Cardiac muscle cell (in vitro differentiated cells and primary cell): ENCODE results near the gene ATP6V1B1. TPM values are rescaled to one million over a fixed set of nuclear protein-coding genes. Genes with fewer than 3 reads are reported as not detected.

Experiments used
- DNase-seq, 2 donors: peaks; one replicate each; pipeline versions ENCODE4 v3.0.0 to v3.0.0-alpha.2; 2010 to 2017; ENCODE audit warnings: low read depth in 1 of 2, low spot score in 1 of 2
- H3K27ac ChIP-seq: fragments of 200-600 bp; sonication (generic); 2 replicates; pipeline ENCODE4 v1.5.1; 2016
- H3K27me3 ChIP-seq: fragments of 200-600 bp; sonication (generic); 2 replicates; pipeline ENCODE4 v1.6.0; 2016; ENCODE audit warnings: control low read depth
- H3K36me3 ChIP-seq: fragments of 200-600 bp; sonication (generic); 2 replicates; pipeline ENCODE4 v1.5.1; 2016; ENCODE audit warnings: control low read depth
- H3K4me1 ChIP-seq: fragments of 200-600 bp; sonication (generic); 2 replicates; pipeline ENCODE4 v1.8.1; 2017; ENCODE audit warnings: low read depth, mild to moderate bottlenecking, mixed run types
- H3K4me3 ChIP-seq: fragments of 200-600 bp; sonication (generic); 2 replicates; pipeline ENCODE4 v1.5.1; 2016; ENCODE audit warnings: mild to moderate bottlenecking
- H3K9me3 ChIP-seq: fragments of 200-600 bp; sonication (generic); 2 replicates; pipeline ENCODE4 v1.5.1; 2017; ENCODE audit warnings: low read depth, mild to moderate bottlenecking, control low read depth
- CTCF ChIP-seq: IDR thresholded peaks from 2 replicates; pipeline ENCODE4 v1.5.1; 2012; ENCODE audit warnings: low read depth, mild to moderate bottlenecking, low read length
- polyA plus RNA-seq: library from polyadenylated mRNA; unstranded; fragments of >200 nt; fragmentation: Nextera tagmentation; extraction: Ambion mirVana; gene quantifications from 2 replicates; pipeline ENCODE4 v1.2.1, GENCODE V29; 2016
- total RNA-seq: library from RNA; depleted of rRNA; stranded (reverse); fragments of >200 nt; gene quantifications from 2 replicates; pipeline ENCODE4 v1.2.3, GENCODE V29; 2016

ATP6V1B1 gene
- total and polyA plus RNA-seq, 2 experiments from 2014 or later = 3.0 TPM; not detected in 1

- no peak overlapping the region for H3K4me3 ChIP-seq
- no peak overlapping the region for H3K27ac ChIP-seq
- no peaks in the 10 kb centered on the region for H3K4me1 ChIP-seq
- no peak for DNase-seq
- TF ChIP-seq CTCF = no peak
- H3K36me3 ChIP-seq = no peaks in the 10 kb centered on the region
- H3K27me3 ChIP-seq = peaks cover 88% of the 10 kb centered on the region
- H3K9me3 ChIP-seq = no peaks in the 10 kb centered on the region
Observed at GRCh38 chr2:70965506-70965905, 29.8 kb downstream of the ATP6V1B1 start.

- no peak overlapping the region for H3K4me3 ChIP-seq
- no peaks in the 10 kb centered on the region for H3K4me1 ChIP-seq
- H3K36me3 ChIP-seq = no peaks in the 10 kb centered on the region
- H3K9me3 ChIP-seq = no peaks in the 10 kb centered on the region
- no peak for TF ChIP-seq CTCF
- no peak for DNase-seq
- H3K27ac ChIP-seq = no peak overlapping the region
- peaks cover 92% of the 10 kb centered on the region for H3K27me3 ChIP-seq
Observed at GRCh38 chr2:70966681-70967080, 31.0 kb downstream of the ATP6V1B1 start.

- Histone ChIP-seq H3K4me3 (no peak overlapping the region), H3K36me3 (no peaks in the 10 kb centered on the region), H3K27ac (no peak overlapping the region), H3K4me1 (no peaks in the 10 kb centered on the region), H3K9me3 (no peaks in the 10 kb centered on the region), H3K27me3 (peaks cover 92% of the 10 kb centered on the region)
- no peak for DNase-seq
- no peak for TF ChIP-seq CTCF
Observed at GRCh38 chr2:70967189-70967588, 31.5 kb downstream of the ATP6V1B1 start.

- Histone ChIP-seq H3K9me3 (no peaks in the 10 kb centered on the region), H3K27me3 (peaks cover 37% of the 10 kb centered on the region)
Observed at GRCh38 chr2:70974592-70974991, 38.9 kb downstream of the ATP6V1B1 start.

GRCh38 chr2:70975237-70975636, 39.5 kb downstream of the ATP6V1B1 start:
- Histone ChIP-seq H3K4me1 (peaks cover 9% of the 10 kb centered on the region), H3K27ac (no peak overlapping the region), H3K36me3 (no peaks in the 10 kb centered on the region), H3K4me3 (no peak overlapping the region), H3K27me3 (peaks cover 30% of the 10 kb centered on the region), H3K9me3 (no peaks in the 10 kb centered on the region)
- no peak for TF ChIP-seq CTCF
- no peak for DNase-seq

More at GRCh38 chr2:70974592-70974991, 38.9 kb downstream of the ATP6V1B1 start:
- no peak for DNase-seq
- no peak for TF ChIP-seq CTCF
- Histone ChIP-seq H3K27ac (no peak overlapping the region), H3K36me3 (no peaks in the 10 kb centered on the region), H3K4me1 (peaks cover 9% of the 10 kb centered on the region), H3K4me3 (no peak overlapping the region)
